Effector CD8-positive, alpha-beta T cell (primary cell): ENCODE results near the gene PERP.
"Not testable (repeated sequence)": the region's sequence is repeated elsewhere in the genome, so short reads cannot be mapped to it uniquely, and the experiment has no call there.

Experiments used
- DNase-seq: peaks from one replicate; lab custom pipeline; 2025; lab: John Stamatoyannopoulos, UW

PERP gene

DNA sequence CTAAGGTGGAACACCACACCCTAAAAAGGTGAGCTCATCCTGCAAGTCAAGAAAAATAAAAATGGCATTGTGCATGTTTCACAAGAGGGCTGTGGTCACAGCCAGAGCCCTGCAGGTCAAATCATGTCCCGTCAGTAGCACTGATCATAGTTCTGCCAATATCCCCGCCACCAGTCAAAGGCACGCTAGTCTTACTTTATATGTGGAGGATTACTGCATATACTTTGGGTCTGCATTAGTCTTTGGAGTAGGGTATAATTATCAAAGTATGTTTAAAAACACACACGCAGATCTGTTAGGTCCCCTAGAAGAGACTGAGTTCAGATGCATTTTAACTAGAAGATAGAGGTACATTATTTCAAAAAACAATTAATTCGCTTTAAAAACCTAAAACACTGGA lies 1.8 kb downstream of the PERP start:
- no peak for DNase-seq

- no peak for DNase-seq
These were observed 2.5 kb downstream of the PERP start for GRCh38 chr6:138104618-138105213.

DNA sequence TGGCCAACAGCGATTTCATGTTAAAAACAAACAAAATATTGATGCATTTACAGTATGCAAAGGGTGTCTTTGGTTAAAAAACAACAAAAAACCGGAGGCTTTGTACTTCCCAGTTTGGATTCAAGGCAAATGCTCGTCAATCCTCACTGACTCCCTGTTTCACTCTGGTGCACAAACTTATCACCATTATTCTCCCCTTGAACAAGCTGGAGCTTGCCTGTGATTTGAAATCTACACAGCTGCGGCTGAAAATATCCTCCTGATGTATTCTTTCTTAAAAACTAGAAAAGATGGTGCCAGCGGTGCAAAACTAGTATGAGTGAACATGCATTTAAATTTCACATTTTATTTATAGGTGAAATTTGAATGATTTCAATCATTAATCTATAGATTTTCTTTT lies 3.3 kb downstream of the PERP start:
- DNase-seq, result no peak

- no peak for DNase-seq
These were observed 5.1 kb downstream of the PERP start for GRCh38 chr6:138101946-138102731.

DNA sequence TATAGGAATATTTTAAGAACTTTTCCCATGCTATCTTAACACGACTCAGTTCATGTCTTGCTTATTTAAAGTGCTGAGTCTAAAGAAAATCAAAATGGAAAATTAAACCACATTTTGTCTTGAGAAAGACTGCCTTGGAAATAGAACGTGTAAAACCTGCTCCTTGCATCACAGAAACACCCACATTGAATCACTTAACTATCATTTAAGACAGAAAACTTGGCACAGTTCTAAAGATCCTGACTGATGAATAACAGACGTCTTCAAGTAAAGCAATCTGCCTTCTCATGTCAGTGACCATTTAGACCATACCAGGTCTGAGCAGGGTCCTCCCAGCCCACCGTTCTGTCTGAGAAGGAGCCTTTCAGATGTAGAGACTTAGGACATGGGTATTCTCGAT lies 7.4 kb downstream of the PERP start:
- DNase-seq, result no peak

DNA sequence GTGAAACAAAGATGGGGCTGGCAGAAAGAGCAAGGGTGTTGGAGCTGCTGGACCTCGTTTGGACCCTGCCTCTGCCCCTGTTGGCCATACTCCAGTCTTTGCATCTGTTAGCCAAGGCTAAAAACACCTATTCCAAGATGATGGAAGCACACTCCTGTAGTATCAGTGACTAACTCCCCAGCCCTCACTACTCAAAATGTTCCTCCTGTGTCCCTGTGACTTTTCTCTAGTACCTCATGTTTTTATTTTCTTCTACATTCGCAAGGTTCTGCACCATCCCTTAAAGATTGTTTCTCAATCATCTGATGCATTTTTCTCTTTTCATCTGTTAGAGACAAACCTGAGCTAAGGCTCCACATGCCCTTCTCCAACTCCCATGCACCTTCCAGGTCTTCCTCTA lies 8.9 kb downstream of the PERP start:
- no peak for DNase-seq

GRCh38 chr6:138094260-138094659 lies 13.0 kb downstream of the PERP start:
- no peak for DNase-seq

- DNase-seq, result no peak
These were observed 13.6 kb downstream of the PERP start for GRCh38 chr6:138093632-138094031.

GRCh38 chr6:138092686-138093085 lies 14.5 kb downstream of the PERP start:
- no peak for DNase-seq

GRCh38 chr6:138089325-138089724 lies 17.9 kb downstream of the PERP start:
- no peak for DNase-seq

DNA sequence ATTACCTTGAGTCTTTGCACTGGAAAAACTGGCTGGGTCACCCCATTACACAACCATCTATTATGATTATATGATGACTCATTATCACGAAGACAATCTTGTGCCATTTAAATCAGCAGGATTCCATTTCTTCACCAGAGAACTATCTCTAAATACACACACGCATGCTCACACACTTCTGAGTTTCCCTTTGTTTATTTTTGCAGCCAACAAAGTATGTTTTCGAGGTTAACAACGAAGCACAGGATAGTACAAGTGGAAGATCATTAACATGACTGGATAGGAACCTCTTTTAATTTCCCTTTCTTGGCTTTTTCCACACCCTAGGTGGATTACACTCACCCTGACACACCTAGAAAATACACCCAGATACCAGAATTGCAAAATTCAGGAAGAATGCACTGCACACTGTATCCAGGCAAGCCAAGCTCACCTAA lies 18.9 kb downstream of the PERP start:
- no peak for DNase-seq

- DNase-seq, result no peak
These were observed 19.5 kb downstream of the PERP start for GRCh38 chr6:138087593-138088325.

DNA sequence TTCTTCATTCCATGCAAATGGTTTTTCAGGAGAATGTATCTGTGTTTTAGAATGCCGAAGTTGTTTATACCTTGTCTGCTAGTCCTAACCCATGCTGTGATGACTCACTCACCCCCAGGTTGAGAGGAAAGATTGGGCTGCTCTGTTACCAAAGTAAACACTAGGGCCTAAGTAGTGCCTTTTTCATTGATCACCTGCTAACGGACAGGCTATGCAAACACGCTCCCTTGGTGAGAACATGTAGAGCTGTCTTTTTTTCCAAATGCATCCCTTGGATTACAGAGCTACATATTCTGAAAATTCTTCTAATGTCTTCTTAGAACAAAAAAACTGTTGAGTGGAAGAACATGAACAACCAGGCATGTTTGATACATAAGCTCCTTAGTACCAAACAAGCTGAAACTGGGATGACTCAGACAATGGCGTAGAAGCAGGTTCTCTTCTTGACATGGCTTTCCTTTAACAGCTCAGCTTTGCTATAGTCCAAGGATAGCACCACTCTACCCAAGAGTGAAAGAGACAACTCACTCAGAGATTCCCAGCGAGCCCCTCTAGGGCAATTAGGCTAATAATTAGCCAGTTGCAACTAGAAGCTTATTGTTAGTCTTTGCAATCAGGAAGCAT lies 20.5 kb downstream of the PERP start:
- DNase-seq, result no peak

DNA sequence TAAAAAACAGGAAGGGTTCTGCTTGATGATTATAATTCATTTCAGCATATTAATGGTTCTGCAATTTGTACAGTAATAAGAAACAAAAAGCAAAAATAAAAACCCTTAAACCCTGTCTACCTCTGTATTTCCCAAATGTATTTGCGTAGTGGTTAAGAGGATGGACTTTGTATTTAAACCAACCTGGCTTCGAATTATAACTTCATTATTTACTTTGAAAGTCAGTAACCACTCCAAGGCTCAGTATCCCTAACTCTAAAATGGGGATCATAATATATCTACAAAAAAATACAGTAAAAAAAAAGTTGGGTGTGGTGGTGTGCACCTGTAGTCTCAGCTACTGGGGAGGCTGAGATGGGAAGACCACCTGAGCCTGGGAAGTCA lies 21.4 kb downstream of the PERP start:
- DNase-seq, result no peak

DNA sequence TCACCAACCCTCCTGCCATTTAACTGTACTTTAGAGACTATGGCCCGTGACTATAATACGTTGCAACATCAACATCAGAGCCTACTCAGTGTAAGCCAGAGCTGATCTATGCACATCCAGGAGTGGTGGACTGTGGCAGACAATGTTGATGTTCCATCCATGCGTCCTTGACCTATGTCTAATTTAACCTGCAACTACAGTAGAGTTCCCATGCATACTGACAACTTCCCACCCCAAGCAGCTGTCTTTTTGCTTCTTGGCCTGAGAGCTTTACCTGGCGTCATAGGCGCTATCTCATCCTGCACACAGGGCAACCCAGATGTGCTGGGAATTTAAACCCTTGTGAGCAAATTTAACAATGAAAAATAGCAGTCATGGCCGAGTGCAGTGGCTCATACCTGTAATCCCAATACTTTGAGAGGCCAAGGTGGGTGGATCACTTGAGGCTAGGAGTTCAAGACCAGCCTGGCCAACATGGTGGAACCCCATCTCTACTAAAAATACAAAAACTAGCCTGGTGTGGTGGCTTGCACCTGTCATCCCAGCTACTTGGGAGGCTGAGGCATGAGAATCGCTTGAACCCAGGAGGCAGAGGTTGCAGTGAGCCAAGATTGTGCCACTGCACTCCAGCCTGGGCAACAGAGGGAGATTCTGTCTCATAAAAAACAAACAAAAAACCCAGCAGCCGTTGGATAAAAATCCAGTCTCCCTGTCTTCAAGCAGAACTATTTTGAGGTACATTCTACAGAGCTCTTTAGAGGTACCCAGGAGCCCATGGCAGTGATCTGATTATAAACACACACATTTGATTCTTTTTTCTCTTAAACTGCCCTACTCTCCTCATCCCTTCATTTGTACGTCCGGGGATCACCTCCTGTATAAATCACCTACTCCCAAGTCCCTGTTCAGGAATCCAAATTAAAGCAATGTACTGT lies 22.0 kb downstream of the PERP start:
- no peak for DNase-seq

- DNase-seq, result no peak
These were observed 25.0 kb downstream of the PERP start for GRCh38 chr6:138082232-138082631.

- not testable (repeated sequence) for DNase-seq
These were observed 27.7 kb downstream of the PERP start for GRCh38 chr6:138079556-138079955.

- no peak for DNase-seq
These were observed 28.7 kb downstream of the PERP start for GRCh38 chr6:138078491-138078890.

- DNase-seq, result no peak
These were observed 34.0 kb downstream of the PERP start for GRCh38 chr6:138073264-138073663.

DNA sequence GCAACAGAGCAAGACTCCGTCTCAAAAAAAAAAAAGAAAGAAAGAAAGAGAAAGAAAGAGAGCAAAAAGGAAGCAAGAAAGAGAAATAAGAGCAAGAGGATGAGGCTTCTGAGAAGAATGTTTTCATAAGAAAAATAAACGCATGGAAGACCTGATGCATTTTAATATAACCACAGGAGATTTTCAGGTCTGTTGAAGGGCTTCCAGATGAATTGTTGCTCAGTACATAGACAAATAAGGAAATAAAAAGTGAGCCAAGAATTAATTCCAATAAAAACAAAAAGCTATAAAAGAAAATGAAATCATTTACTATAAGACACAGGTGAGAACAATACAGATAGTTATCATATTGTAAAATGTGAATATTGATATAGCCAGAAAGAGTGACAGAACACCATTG lies 43.5 kb downstream of the PERP start:
- DNase-seq, result no peak

- DNase-seq, result no peak
These were observed 52.2 kb downstream of the PERP start for GRCh38 chr6:138054982-138055381.
